ENCODE data around the gene KANSL1. TPM values are rescaled to one million over a fixed set of nuclear protein-coding genes. Genes with fewer than 3 reads are reported as not detected.

KANSL1 gene
- total and polyA plus RNA-seq, 2 of the 4 experiments (the other 2 are of a cell fraction): 19.1 to 49.6 TPM

- in situ Hi-C loops (cut with MboI; ENCODE audit: low sequenced_read_pairs) (no loop called here), intact Hi-C loops (cut with micrococcal nuclease) (no loop called here), dilution Hi-C loops (cut with HindIII; ENCODE audit: low sequenced_read_pairs, unreplicated experiment) (no loop called here)
- Histone ChIP-seq H3K18ac (ENCODE audit: low read depth, low read length) (no peak overlapping the region), H4K8ac (ENCODE audit: low read depth in 2 of 2, low read length in 2 of 2) (no peak overlapping the region), H4K91ac (ENCODE audit: insufficient read depth, low read depth, low read length) (no peak overlapping the region), H3K4me3 (ENCODE audit: insufficient read depth, low read depth, low read length) (no peak overlapping the region), H3K9me1 (ENCODE audit: insufficient read depth, low read length) (peaks cover 8% of the 10 kb centered on the region; the same call in 1 of the 2 replicates), H3K9ac (ENCODE audit: low read depth, low read length) (no peak overlapping the region), H2BK20ac (ENCODE audit: low read depth, low read length) (no peak overlapping the region), H2AFZ (replicated peaks; ENCODE audit: low read length, poor library complexity) (no peak overlapping the region), H3K4me1 (ENCODE audit: control insufficient read depth, insufficient read depth, low read length) (no peaks in the 10 kb centered on the region), H2BK5ac (ENCODE audit: low read depth, low read length, poor library complexity, severe bottlenecking) (no peak overlapping the region), H4K5ac (ENCODE audit: low read depth, low read length) (no peak overlapping the region), H3K14ac (replicated peaks; ENCODE audit: low read depth, low read length) (no peak overlapping the region), H3K4ac (ENCODE audit: low read depth, low read length) (no peak overlapping the region), H3K27me3 (ENCODE audit: control insufficient read depth, insufficient read depth, low read length) (no peaks in the 10 kb centered on the region), H2BK120ac (ENCODE audit: low read depth, low read length) (no peak overlapping the region), H3K79me1 (ENCODE audit: low read depth in 1 of 2, low read length in 2 of 2) (peaks cover 22 to 30% of the 10 kb centered on the region in 2 experiments), H3K36me3 (ENCODE audit: control insufficient read depth, insufficient read depth, low read length) (peaks cover 55% of the 10 kb centered on the region), H3K4me2 (ENCODE audit: low read depth, low read length) (no peak overlapping the region), H2AK5ac (ENCODE audit: low read depth, low read length) (no peak overlapping the region), H3K9me3 (ENCODE audit: control insufficient read depth, insufficient read depth, low read length) (no peaks in the 10 kb centered on the region), H3K56ac (ENCODE audit: extremely low read depth, insufficient read depth, low read length) (no peak overlapping the region), H3K27ac (ENCODE audit: insufficient read depth, low read length) (no peak overlapping the region), H2BK15ac (ENCODE audit: low read depth, low read length) (no peak overlapping the region), H3K23ac (ENCODE audit: low read depth, low read length) (no peak overlapping the region), H4K20me1 (ENCODE audit: insufficient read depth, low read length) (no peaks in the 10 kb centered on the region; the same call in 1 of the 2 replicates), H2AK9ac (replicated peaks; ENCODE audit: low read depth, low read length, poor library complexity) (no peak overlapping the region)
- CTCF ChIA-PET: interaction anchor here (0.9 to 1.1 kb wide), 2 partner anchors 155 to 175 kb away, joined by 3 to 4 read pairs; partner anchors contain the start of gene KANSL1
- TF ChIP-seq POLR2A (IDR thresholded peaks at IDR 0.05; ENCODE audit: low read depth, low read length) (no peak), RCOR1 (IDR thresholded peaks at IDR 0.05; ENCODE audit: insufficient replicate concordance, low read length) (no peak), CEBPB (IDR thresholded peaks at IDR 0.05; ENCODE audit: low read depth, low read length) (no peak)
- no TSS peak for BruUV-seq (replicated peaks)
- WGBS, 2 experiments (ENCODE audit: extremely low coverage in 2 of 2, insufficient read length in 1 of 2): 100% methylated on average over 1 of the region's 4 CpGs; no CpG with 5 or more reads in 1 of the 2 experiments
- DNase-seq: no peak
- no peak for ATAC-seq (ENCODE audit: low read depth)
- POLR2A ChIA-PET (ENCODE audit: unreplicated experiment): no interaction called here
These were observed 155.4 kb downstream of the KANSL1 start for GRCh38 chr17:46037722-46038255.

All from IMR-90 (cell line).